Left lung (tissue), 10 donors: ENCODE data around the gene PXDN. TPM values are rescaled to one million over a fixed set of nuclear protein-coding genes. Genes with fewer than 3 reads are reported as not detected.

Source experiments
- ATAC-seq: fragments of 200-7000 bp; cut with Tn5 transposase; one replicate; pipeline ENCODE4 v1.9.1; 2020; ENCODE audit warnings: moderate library complexity
- DNase-seq, 4 donors: peaks; one replicate each; pipeline ENCODE4 v3.0.0-alpha.2; 2013 to 2020
- H3K27ac ChIP-seq, 2 donors: fragments of 200-600 bp; sonication (generic) in 1 of 2; one replicate each; pipeline versions ENCODE4 v1.5.0 to v1.8.0; 2020 to 2021
- H3K27me3 ChIP-seq, 2 donors: fragments of 200-600 bp; sonication (generic) in 1 of 2; one replicate each; pipeline versions ENCODE4 v1.5.0 to v1.8.0; 2020 to 2021
- H3K36me3 ChIP-seq, 2 donors: fragments of 200-600 bp; sonication (generic) in 1 of 2; one replicate each; pipeline versions ENCODE4 v1.5.0 to v1.8.0; 2020 to 2021
- H3K4me1 ChIP-seq, 2 donors: fragments of 200-600 bp; one replicate each; pipeline ENCODE4 v1.8.0; 2021
- H3K4me3 ChIP-seq, 2 donors: fragments of 200-600 bp; sonication (generic) in 1 of 2; one replicate each; pipeline versions ENCODE4 v1.5.0 to v1.8.0; 2020 to 2021; ENCODE audit warnings: mild to moderate bottlenecking in 1 of 2
- H3K9me3 ChIP-seq, 2 donors: fragments of 200-600 bp; sonication (generic) in 1 of 2; one replicate each; pipeline versions ENCODE4 v1.5.0 to v1.8.0; 2020 to 2021
- CTCF ChIP-seq, 2 donors: fragments of 200-600 bp; sonication (generic) in 1 of 2; IDR thresholded peaks; one replicate each; pipeline versions ENCODE4 v1.5.0 to v1.8.0; 2021; ENCODE audit warnings: antibody characterized with exemption in 2 of 2
- intact Hi-C, 2 donors: fragments of 100-400 bp; cut with DNase I; formaldehyde crosslinking; loops; one replicate each; pipeline versions ENCODE4 v1.11.2 to v1.14.2; 2022
- polyA plus RNA-seq, 6 donors: library from polyadenylated mRNA; unstranded; fragments of 120-200 nt; gene quantifications; one replicate each; pipeline ENCODE4 v1.2.1, GENCODE V29; 2013; ENCODE audit not compliant: insufficient read length in 6 of 6
- total RNA-seq, 2 donors: library from RNA; stranded (reverse); fragmentation: NEBNext Ultra II Directional; extraction: Animal tissue kit (Norgen Biotek cat#: 25700); gene quantifications; one replicate each; pipeline ENCODE4 v1.2.1, GENCODE V29; 2021
- donor health status: DM: no; HTN: yes; CAD: no.
- donor health status: DM: no; HTN: no; CAD: no.

The PXDN gene
- total and polyA plus RNA-seq, 8 donors: 44.8 to 215 (median 174) TPM

- DNase-seq: peak in 1 of 4 donors; percentile 31
- no peak for TF ChIP-seq CTCF (IDR thresholded peaks at IDR 0.05)
- peak; percentile 67 for ATAC-seq
- Histone ChIP-seq H3K36me3 (peaks cover 0 to 37% of the 10 kb centered on the region in 2 donors), H3K27ac (no peak overlapping the region), H3K4me3 (no peak overlapping the region), H3K4me1 (peaks cover 0 to 6% of the 10 kb centered on the region in 2 donors), H3K27me3 (no peaks in the 10 kb centered on the region), H3K9me3 (no peaks in the 10 kb centered on the region)
- intact Hi-C loops: no loop called here
Measured at GRCh38 chr2:1632002-1632348, 112.3 kb downstream of the PXDN start.

- H3K27ac ChIP-seq: no peak overlapping the region
- H3K27me3 ChIP-seq: no peaks in the 10 kb centered on the region
- H3K9me3 ChIP-seq: no peaks in the 10 kb centered on the region
- intact Hi-C loops: no loop called here
- H3K4me1 ChIP-seq: peaks cover 0 to 6% of the 10 kb centered on the region in 2 donors
- H3K36me3 ChIP-seq: peaks cover 0 to 37% of the 10 kb centered on the region in 2 donors
- H3K4me3 ChIP-seq: no peak overlapping the region
- DNase-seq: peak in 1 of 4 donors; percentile 18
- no peak for ATAC-seq
- no peak for TF ChIP-seq CTCF (IDR thresholded peaks at IDR 0.05)
Measured at GRCh38 chr2:1631292-1632001, 112.9 kb downstream of the PXDN start.

- no peaks in the 10 kb centered on the region for H3K27me3 ChIP-seq
- no peak for TF ChIP-seq CTCF (IDR thresholded peaks at IDR 0.05)
- H3K27ac ChIP-seq: peak overlapping the region; percentile 17 to 29
- ATAC-seq: peak; percentile 33
- no peaks in the 10 kb centered on the region for H3K9me3 ChIP-seq
- peaks cover 0 to 15% of the 10 kb centered on the region in 2 donors for H3K36me3 ChIP-seq
- intact Hi-C loops: no loop called here
- H3K4me3 ChIP-seq: no peak overlapping the region
- peaks cover 0 to 21% of the 10 kb centered on the region in 2 donors for H3K4me1 ChIP-seq
- peak in 2 of 4 donors; percentile 46 to 80 for DNase-seq
Measured at GRCh38 chr2:1628893-1629292, 115.4 kb downstream of the PXDN start.

GRCh38 chr2:1627628-1628381 is 116.5 kb downstream of the PXDN start:
- no peaks in the 10 kb centered on the region for H3K27me3 ChIP-seq
- no peak for TF ChIP-seq CTCF (IDR thresholded peaks at IDR 0.05)
- H3K9me3 ChIP-seq: no peaks in the 10 kb centered on the region
- H3K27ac ChIP-seq: no peak overlapping the region
- H3K4me1 ChIP-seq: peaks cover 0 to 21% of the 10 kb centered on the region in 2 donors
- intact Hi-C loops: no loop called here
- no peak overlapping the region for H3K4me3 ChIP-seq
- peaks cover 0 to 10% of the 10 kb centered on the region in 2 donors for H3K36me3 ChIP-seq
- ATAC-seq (no peak), DNase-seq (peak in 2 of 4 donors; percentile 15 to 50)

GRCh38 chr2:1626271-1626681 is 118.0 kb downstream of the PXDN start:
- Histone ChIP-seq H3K4me3 (no peak overlapping the region), H3K27ac (peak overlapping the region; percentile 31 to 82), H3K9me3 (no peaks in the 10 kb centered on the region), H3K4me1 (peaks cover 0 to 15% of the 10 kb centered on the region in 2 donors), H3K36me3 (no peaks in the 10 kb centered on the region), H3K27me3 (no peaks in the 10 kb centered on the region)
- intact Hi-C loops: no loop called here
- TF ChIP-seq CTCF (IDR thresholded peaks at IDR 0.05): no peak
- ATAC-seq: no peak
- DNase-seq: peak in 2 of 4 donors; percentile 32 to 52
